HAP-1 (cell line): ENCODE measurements around the gene CLDN19.

Experiments used
- DNase-seq, 2 experiments: peaks; one replicate each; pipeline ENCODE4 v3.0.0-alpha.2; 2016 to 2020; ENCODE audit warnings: low spot score in 2 of 2
- H3K27me3 ChIP-seq: fragments of 250-450 bp; sonication (Bioruptor Pico); 2 replicates; pipeline ENCODE4 v1.5.1; 2020; ENCODE audit warnings: low read depth, mild to moderate bottlenecking, moderate library complexity
- H3K36me3 ChIP-seq: fragments of 250-450 bp; sonication (Bioruptor Pico); replicated peaks from 2 replicates; pipeline ENCODE4 v1.5.1; 2020; ENCODE audit warnings: mild to moderate bottlenecking
- H3K4me1 ChIP-seq: fragments of 250-450 bp; sonication (Bioruptor Pico); 2 replicates; pipeline ENCODE4 v1.5.1; 2020; ENCODE audit warnings: mild to moderate bottlenecking
- H3K4me3 ChIP-seq: fragments of 250-450 bp; sonication (Bioruptor Pico); 2 replicates; pipeline ENCODE4 v1.5.1; 2020; ENCODE audit warnings: mild to moderate bottlenecking, moderate library complexity
- H3K9me3 ChIP-seq: fragments of 250-450 bp; sonication (Bioruptor Pico); 2 replicates; pipeline ENCODE4 v1.5.1; 2020; ENCODE audit warnings: mild to moderate bottlenecking, moderate library complexity
- in situ Hi-C: fragments of 300-500 bp; cut with MboI; formaldehyde crosslinking; loops from 3 replicates; pipeline ENCODE4 v1.14.3; 2020; ENCODE audit warnings: low sequenced_read_pairs, inconsistent platforms, mixed read lengths

The CLDN19 gene

DNA sequence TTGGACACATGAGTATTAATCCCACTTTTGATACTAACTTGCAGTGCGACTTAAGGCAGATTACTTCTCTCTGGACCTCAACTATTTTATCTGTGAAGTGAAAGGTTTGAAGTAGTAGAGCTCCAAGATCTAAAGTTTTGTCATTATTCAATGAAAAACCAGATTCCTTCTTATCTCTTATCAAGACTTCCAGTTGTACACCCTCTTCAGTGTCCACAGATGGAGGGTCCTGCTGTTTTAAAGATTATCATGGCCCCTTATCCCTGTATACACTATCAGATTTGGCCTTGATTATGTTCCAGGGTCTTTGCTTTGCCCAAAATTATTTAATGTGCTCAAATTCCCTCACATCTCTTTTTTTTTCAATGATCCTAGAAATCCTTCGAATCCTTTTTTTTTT is 28.1 kb upstream of the CLDN19 start:
- no peaks in the 10 kb centered on the region for H3K27me3 ChIP-seq
- DNase-seq = no peak
- H3K4me1 ChIP-seq = peaks cover 15% of the 10 kb centered on the region
- in situ Hi-C loops = no loop called here
- H3K4me3 ChIP-seq = peak overlapping the region; percentile 98
- no peaks in the 10 kb centered on the region for H3K9me3 ChIP-seq
- H3K36me3 ChIP-seq = 0 out of 2 replicates have a peak, but pooled peaks cover 3% of the 10 kb centered on the region

DNA sequence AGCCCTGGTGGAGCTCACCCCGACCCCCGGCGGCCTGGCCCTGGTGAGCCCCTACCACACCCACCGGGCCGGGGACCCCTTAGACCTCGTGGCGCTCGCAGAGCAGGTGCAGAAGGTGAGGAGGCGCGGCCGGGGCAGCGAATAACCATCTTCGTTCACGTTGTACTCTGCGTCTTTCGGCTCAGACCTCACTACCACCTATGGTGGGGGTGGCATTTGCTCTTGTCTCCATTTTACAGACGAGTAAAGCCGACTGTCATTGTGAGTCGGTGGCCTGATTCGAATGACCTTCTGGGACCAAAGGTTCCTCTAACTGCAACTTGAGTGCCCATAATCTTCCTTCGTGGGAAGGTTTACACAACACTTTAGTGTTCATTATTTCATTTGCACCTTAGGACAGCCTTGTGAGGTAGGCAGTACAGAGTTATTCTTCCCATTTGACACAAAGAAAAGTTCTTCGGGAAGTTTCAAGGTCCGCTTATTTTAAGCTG is 27.5 kb upstream of the CLDN19 start:
- in situ Hi-C loops = no loop called here
- peaks cover 15% of the 10 kb centered on the region for H3K4me1 ChIP-seq
- H3K36me3 ChIP-seq = 0 out of 2 replicates have a peak, but pooled peaks cover 3% of the 10 kb centered on the region
- H3K9me3 ChIP-seq = no peaks in the 10 kb centered on the region
- H3K27me3 ChIP-seq = no peaks in the 10 kb centered on the region
- H3K4me3 ChIP-seq = peak overlapping the region; percentile 98
- peak in 1 of 2 experiments; percentile 26 for DNase-seq

DNA sequence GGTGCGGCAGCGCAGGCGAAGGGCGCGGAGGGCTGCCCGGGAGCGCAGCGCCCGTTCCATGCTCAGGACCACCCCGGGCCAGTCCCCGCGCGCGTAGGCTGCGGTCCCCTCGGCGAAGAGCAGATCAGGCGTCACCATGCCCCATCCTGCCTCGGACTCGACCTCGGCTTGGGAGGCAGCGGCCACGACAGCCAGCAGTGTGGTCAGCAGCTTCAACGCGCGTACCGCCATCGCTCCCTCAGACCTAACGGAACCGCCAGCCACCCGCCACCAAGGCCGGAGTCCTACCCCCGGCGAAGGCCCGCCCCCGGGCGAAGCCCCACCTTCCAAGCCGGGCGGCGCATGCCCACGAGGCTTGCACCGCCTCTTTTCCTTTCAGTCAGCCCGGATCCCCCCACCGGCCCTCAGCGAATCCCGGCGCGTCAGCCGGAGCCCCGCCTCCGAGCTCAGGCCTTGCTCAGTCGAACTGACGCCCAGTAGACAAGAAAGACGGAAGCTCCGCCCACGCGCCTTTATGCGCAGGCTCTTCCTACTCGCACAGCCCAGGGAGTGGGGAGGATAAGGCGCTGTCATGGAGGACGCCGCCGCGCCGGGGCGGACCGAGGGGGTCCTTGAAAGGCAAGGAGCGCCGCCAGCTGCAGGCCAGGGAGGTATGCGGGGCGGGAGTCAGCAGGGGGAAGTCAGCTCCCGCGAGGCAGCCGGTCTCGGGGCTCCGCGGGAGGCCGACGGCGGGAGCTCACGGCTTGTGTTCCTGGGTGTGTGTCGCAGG is 26.9 kb upstream of the CLDN19 start, which contains the start of the genes C1orf50 and P3H1:
TSS of gene C1orf50 (plus strand) at position 509 of the 769 bp plus-strand sequence. CDS start at position 572, 63 bp downstream.
TSS of gene P3H1 (minus strand) at position 288 of the 769 bp plus-strand sequence. CDS start at position 231, 57 bp downstream.
- in situ Hi-C loops = no loop called here
- H3K4me1 ChIP-seq = peaks cover 15% of the 10 kb centered on the region
- H3K4me3 ChIP-seq = peak within 1 kb of the TSS; percentile 98

DNA sequence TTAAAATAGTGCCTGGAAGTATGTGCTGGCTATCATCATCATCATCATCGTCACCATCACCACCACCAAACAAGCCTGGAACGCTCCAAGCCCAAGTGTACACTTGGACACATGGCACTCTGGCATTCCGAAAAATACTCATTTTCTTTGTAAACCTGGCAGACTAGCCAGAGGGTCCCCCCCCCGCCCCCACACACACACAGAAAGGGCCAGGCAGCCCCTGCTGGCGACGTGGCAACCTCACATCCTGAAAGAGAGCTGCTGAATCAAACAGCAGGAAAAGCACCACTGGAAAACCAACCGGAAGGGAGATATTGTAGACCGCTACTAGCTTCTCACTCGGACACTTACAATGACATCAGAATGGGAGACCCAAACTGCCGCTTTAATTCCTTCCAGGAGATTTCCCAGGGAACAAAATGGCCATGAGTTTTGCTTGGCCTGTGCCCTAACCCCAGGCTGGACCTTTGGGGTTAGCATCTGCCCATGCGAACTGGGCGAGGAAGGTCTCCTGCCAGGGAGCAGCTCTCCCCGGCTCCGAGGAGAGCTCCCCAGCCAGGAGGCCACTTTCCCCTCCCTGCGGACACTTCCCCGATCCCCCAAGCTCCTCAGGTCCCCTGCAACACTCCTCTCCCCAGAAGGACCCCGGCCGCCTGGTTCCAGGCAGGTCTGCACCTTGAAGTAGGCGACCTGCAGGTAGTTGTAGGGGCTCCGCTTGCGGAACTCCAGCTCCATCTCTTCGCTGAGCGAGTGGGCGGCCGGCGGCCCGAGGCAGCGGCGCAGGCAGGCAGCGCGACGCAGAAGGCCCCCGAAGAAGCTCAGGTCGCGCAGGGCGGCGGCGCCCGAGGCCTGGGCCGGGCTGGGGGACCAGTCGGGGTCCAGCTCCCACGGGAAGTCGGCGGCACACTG is 26.1 kb upstream of the CLDN19 start:
- Histone ChIP-seq H3K4me3 (peak overlapping the region; percentile 98), H3K9me3 (no peaks in the 10 kb centered on the region), H3K36me3 (peaks cover 13% of the 10 kb centered on the region; the same call in 1 of the 2 replicates), H3K4me1 (peaks cover 15% of the 10 kb centered on the region), H3K27me3 (no peaks in the 10 kb centered on the region)
- peak; percentile 76 to 83 for DNase-seq
- in situ Hi-C loops = no loop called here

More for the DNA sequence above, 26.9 kb upstream of the CLDN19 start, which contains the start of the genes C1orf50 and P3H1:
- Histone ChIP-seq H3K27me3 (no peaks in the 10 kb centered on the region), H3K36me3 (peaks cover 8% of the 10 kb centered on the region; the same call in 1 of the 2 replicates), H3K9me3 (no peaks in the 10 kb centered on the region)
- peak; percentile 97 to 100 for DNase-seq

DNA sequence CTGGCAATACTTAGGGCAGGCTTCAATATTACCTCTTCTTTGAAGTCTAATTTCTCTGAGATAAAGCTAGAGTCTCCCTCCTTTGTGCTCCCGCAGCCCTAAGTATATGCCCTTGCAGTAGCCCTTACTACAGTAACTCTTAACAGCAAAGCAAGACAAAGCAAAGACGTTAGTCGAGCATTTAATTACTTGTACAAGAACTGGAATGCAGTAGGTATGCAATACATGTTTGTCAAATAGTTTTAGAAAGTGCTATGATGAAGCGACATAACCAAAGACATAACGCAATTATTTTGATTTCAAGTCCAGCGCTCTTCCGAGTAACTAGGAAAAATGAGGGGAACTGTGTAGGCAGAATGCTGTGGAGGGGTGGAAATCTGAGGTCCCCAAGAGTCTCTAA is 25.2 kb upstream of the CLDN19 start:
- Histone ChIP-seq H3K4me3 (peak overlapping the region; percentile 98), H3K4me1 (peaks cover 15% of the 10 kb centered on the region), H3K9me3 (no peaks in the 10 kb centered on the region), H3K27me3 (no peaks in the 10 kb centered on the region), H3K36me3 (peaks cover 14% of the 10 kb centered on the region; the same call in 1 of the 2 replicates)
- DNase-seq = peak in 1 of 2 experiments; percentile 7
- in situ Hi-C loops = no loop called here

DNA sequence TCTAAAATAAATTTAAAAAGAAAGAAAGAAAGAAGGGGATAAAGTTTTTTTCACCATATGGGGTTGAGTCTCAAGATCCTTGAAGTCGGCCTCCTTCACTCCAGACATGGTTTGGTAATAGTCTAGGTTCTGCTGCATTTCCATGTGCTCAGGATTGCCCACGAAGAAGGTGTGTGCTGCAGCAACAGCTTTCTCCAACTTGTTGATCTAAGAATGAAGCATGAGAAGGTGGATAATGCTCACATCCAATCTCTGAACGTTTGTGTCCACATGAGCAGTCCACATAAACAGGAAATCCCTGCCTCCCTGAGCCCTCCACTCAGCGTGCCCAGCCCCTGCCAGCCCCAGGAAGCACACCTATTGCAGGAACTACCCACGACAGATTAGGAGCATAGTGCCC is 22.2 kb upstream of the CLDN19 start:
- peaks cover 36% of the 10 kb centered on the region for H3K36me3 ChIP-seq
- no peaks in the 10 kb centered on the region for H3K9me3 ChIP-seq
- H3K4me1 ChIP-seq = peaks cover 9% of the 10 kb centered on the region
- DNase-seq = no peak
- in situ Hi-C loops = no loop called here
- no peaks in the 10 kb centered on the region for H3K27me3 ChIP-seq
- H3K4me3 ChIP-seq = no peak overlapping the region

DNA sequence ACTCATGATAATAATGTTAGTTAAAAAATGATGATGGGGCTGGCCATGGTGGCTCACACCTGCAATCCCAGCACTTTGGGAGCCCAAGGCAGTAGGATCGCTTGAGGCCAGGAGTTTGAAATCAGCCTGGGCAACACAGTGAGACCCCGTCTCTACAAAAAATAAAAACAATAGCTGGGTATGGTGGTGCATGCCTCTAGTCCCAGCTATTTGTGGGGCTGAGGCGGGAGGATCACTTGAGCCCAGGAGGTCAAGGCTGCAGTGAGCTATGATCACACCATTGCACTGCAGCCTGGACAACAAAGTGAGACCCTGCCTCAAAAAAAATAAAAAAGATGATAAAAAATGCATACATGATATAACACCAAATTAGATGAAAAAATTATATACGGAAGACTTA is 21.5 kb upstream of the CLDN19 start:
- Histone ChIP-seq H3K36me3 (peaks cover 40% of the 10 kb centered on the region), H3K9me3 (no peaks in the 10 kb centered on the region), H3K4me1 (peaks cover 9% of the 10 kb centered on the region), H3K27me3 (no peaks in the 10 kb centered on the region), H3K4me3 (no peak overlapping the region)
- DNase-seq = no peak
- in situ Hi-C loops = no loop called here

DNA sequence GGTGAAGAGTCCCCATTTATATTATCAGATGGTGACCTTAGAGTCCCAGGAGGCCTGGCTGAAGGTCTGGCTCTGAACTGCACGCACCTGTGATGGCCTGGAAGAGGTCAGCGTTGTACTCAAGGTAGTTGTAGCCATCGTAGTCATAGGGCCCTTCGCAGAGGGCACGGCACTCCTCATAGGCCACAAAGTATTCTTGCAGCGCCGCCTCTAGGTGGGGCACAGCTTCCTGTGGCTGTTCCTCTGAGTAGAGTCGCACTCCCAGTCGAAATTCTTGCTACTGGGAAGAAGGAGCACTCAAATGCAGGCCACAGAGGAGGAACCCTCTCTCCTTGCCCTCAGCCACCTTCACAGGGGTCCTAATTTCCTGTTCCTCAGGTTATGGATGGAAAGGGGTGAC is 19.1 kb upstream of the CLDN19 start:
- no peak overlapping the region for H3K4me3 ChIP-seq
- in situ Hi-C loops = no loop called here
- DNase-seq = no peak
- peaks cover 62% of the 10 kb centered on the region for H3K36me3 ChIP-seq
- no peaks in the 10 kb centered on the region for H3K27me3 ChIP-seq
- no peaks in the 10 kb centered on the region; the same call in 1 of the 2 replicates for H3K4me1 ChIP-seq
- H3K9me3 ChIP-seq = no peaks in the 10 kb centered on the region

DNA sequence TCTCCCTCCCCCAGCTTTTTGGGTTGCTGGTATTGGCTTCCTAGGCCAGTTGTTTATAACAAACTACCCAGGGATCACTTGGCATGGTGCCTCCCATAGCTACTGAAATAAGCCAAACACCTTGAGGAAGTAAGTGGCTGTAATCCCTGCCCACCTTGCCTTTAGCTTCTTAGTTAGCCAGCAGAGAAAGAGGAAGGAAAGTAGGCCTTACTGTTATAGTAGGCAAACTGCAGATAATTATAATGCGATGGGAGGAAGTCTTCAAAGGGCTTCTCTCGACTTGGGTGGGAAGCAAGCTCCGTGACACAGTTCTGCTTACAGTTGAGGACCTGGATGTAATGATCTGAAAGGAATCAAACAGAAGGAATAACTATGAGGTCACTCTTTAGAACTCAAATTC is 18.6 kb upstream of the CLDN19 start:
- no peak overlapping the region for H3K4me3 ChIP-seq
- peaks cover 67% of the 10 kb centered on the region for H3K36me3 ChIP-seq
- no peaks in the 10 kb centered on the region for H3K4me1 ChIP-seq
- in situ Hi-C loops = no loop called here
- H3K9me3 ChIP-seq = no peaks in the 10 kb centered on the region
- DNase-seq = no peak
- no peaks in the 10 kb centered on the region for H3K27me3 ChIP-seq

DNA sequence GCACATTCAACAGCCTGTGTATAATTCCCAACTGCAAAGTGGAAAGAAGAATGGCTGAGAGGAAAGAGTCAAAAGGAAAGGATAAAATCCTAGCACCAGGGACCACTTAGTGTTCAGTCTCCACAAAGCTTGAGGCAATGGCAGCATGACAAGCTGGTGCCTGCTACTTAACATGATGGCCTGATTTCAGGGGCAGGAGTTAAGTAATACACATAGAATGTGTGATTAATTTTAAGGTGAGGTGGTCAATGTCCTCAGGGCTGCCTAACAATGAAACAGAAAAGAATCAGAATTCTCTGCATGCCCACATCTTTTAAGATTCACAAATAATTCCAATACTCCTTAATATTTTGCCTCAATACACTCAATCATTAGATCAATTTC is 17.8 kb upstream of the CLDN19 start:
- no peak for DNase-seq
- in situ Hi-C loops = no loop called here
- H3K9me3 ChIP-seq = no peaks in the 10 kb centered on the region
- H3K27me3 ChIP-seq = no peaks in the 10 kb centered on the region
- H3K4me1 ChIP-seq = no peaks in the 10 kb centered on the region
- peaks cover 72% of the 10 kb centered on the region for H3K36me3 ChIP-seq
- H3K4me3 ChIP-seq = no peak overlapping the region

DNA sequence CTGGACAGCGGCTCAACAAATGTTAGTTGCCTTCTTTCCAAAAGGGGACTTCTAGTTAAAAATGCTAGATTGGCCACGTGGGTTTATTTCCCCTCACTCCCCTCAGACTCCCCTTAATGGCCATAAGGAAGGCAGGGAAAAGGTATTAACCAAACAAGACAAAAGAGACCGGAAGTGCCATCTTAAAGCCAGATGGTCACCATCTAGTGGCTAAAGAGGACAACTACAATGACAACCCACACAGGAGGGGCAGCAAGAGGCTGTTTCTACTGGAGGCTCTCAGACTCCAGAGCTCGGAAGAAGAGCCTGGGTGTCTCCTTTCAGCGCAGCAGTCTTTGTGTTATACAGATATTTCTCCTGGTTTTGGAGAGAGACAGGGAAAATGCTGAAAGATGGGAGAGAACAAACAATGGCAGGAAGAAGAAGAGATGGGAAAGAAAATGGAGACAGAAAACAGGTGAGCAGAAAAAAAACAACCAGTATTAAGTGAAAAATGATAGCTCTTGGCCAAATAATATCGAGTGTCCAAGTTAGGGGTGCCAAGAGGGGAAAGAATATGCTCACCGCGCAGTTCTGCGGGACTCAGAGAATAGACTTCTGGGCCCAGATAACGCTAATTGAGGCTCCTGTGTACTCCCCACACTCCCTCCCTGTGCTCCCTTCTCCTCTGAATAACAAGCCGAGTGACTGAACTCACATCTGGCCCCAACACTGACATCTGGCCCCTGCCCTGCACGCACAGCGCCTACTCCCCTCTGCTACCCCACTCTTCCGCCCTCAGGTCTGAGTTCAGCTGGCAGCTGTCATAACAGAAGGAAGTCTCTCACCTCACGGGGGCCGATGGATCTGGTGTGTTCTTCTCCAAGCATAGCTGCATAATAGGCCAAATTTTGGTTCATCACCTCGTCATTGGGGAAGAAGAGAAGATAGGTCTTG is 17.2 kb upstream of the CLDN19 start:
- Histone ChIP-seq H3K36me3 (peaks cover 77% of the 10 kb centered on the region), H3K4me1 (no peaks in the 10 kb centered on the region), H3K4me3 (no peak overlapping the region), H3K27me3 (no peaks in the 10 kb centered on the region), H3K9me3 (no peaks in the 10 kb centered on the region)
- in situ Hi-C loops = no loop called here
- DNase-seq = peak; percentile 56 to 68

DNA sequence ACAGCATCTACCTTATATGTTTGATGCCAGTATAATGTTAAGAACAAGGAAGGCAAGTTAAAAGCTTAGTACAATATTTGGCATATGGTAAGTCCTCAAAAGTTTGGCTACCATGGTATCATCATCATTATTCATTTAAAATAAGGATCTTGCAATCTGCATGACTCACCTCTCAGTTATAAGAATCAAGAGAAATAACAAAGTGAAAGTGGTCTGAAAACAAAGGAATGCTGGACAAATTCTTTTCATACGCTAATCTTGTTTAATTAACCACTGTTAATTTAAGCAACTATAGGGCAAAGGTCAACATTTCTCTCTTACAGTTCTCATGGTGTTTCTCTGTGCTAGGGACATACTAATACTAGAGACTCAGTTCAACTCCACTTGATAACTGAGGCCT is 13.0 kb upstream of the CLDN19 start:
- in situ Hi-C loops = no loop called here
- H3K27me3 ChIP-seq = no peaks in the 10 kb centered on the region
- no peaks in the 10 kb centered on the region for H3K9me3 ChIP-seq
- no peak overlapping the region for H3K4me3 ChIP-seq
- DNase-seq = no peak
- no peaks in the 10 kb centered on the region for H3K4me1 ChIP-seq
- peaks cover 72% of the 10 kb centered on the region for H3K36me3 ChIP-seq

DNA sequence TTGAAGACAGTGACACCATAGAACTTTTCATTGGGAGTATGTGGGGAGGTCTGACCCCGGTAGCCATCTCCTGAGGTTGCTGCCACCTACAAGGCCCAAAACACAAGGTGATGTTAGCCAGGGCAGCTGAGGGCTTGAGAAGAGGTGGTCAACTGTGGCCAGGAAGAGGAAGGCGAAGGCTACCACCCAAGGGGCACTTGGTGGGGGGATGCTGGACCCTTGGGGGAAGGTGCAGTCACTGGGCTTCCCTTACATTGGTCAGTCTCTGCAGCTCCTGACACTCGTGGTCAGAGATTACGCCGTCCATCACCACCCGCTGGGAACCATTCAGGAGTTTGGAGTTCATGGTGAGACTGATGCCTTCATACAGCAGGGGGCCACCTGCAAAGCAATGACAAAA is 12.2 kb upstream of the CLDN19 start:
- Histone ChIP-seq H3K27me3 (no peaks in the 10 kb centered on the region), H3K4me1 (no peaks in the 10 kb centered on the region), H3K36me3 (peaks cover 71% of the 10 kb centered on the region), H3K9me3 (no peaks in the 10 kb centered on the region), H3K4me3 (no peak overlapping the region)
- in situ Hi-C loops = no loop called here
- no peak for DNase-seq
